HAP-1 (cell line): Measurements from ENCODE around the gene PSMC1.

ENCODE experiments used
- DNase-seq, 2 experiments: peaks; one replicate each; pipeline ENCODE4 v3.0.0-alpha.2; 2016 to 2020; ENCODE audit warnings: low spot score in 2 of 2
- H3K27me3 ChIP-seq: fragments of 250-450 bp; sonication (Bioruptor Pico); 2 replicates; pipeline ENCODE4 v1.5.1; 2020; ENCODE audit warnings: low read depth, mild to moderate bottlenecking, moderate library complexity
- H3K36me3 ChIP-seq: fragments of 250-450 bp; sonication (Bioruptor Pico); replicated peaks from 2 replicates; pipeline ENCODE4 v1.5.1; 2020; ENCODE audit warnings: mild to moderate bottlenecking
- H3K4me1 ChIP-seq: fragments of 250-450 bp; sonication (Bioruptor Pico); 2 replicates; pipeline ENCODE4 v1.5.1; 2020; ENCODE audit warnings: mild to moderate bottlenecking
- H3K4me3 ChIP-seq: fragments of 250-450 bp; sonication (Bioruptor Pico); 2 replicates; pipeline ENCODE4 v1.5.1; 2020; ENCODE audit warnings: mild to moderate bottlenecking, moderate library complexity
- H3K9me3 ChIP-seq: fragments of 250-450 bp; sonication (Bioruptor Pico); 2 replicates; pipeline ENCODE4 v1.5.1; 2020; ENCODE audit warnings: mild to moderate bottlenecking, moderate library complexity
- in situ Hi-C: fragments of 300-500 bp; cut with MboI; formaldehyde crosslinking; loops from 3 replicates; pipeline ENCODE4 v1.14.3; 2020; ENCODE audit warnings: low sequenced_read_pairs, inconsistent platforms, mixed read lengths

The PSMC1 gene

DNA sequence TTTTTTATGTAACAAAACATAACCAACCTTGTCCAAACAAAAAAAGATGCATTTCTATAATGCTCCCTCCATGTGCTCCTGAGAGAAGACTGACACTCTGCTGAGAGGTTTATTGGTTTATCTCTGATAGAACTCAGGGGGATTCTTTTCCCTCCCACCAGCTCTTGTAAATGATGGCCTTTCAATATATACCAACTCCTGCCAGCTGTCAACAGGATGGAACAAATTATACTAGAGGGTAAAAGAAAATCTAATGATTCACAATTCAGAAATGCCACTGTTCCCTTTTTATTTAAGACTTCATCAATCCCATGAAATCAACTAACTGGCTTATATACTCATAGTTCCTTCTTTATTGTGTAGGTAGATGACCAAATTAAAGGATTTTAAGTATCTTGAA lies 25.4 kb downstream of the PSMC1 start:
- in situ Hi-C loops, result no loop called here
- DNase-seq, result no peak
- Histone ChIP-seq H3K4me1 (no peaks in the 10 kb centered on the region), H3K36me3 (no peaks in the 10 kb centered on the region; the same call in none of the 2 replicates), H3K4me3 (no peak overlapping the region), H3K27me3 (no peaks in the 10 kb centered on the region), H3K9me3 (no peaks in the 10 kb centered on the region)

GRCh38 chr14:90287791-90288190 lies 31.4 kb downstream of the PSMC1 start:
- in situ Hi-C loops, result no loop called here
- Histone ChIP-seq H3K4me3 (no peak overlapping the region), H3K36me3 (peaks cover 7% of the 10 kb centered on the region), H3K4me1 (no peaks in the 10 kb centered on the region), H3K9me3 (no peaks in the 10 kb centered on the region), H3K27me3 (no peaks in the 10 kb centered on the region)
- no peak for DNase-seq

GRCh38 chr14:90288651-90289355 lies 32.5 kb downstream of the PSMC1 start:
- H3K36me3 ChIP-seq, result peaks cover 10% of the 10 kb centered on the region
- no peaks in the 10 kb centered on the region for H3K27me3 ChIP-seq
- no peak overlapping the region for H3K4me3 ChIP-seq
- no peaks in the 10 kb centered on the region for H3K9me3 ChIP-seq
- DNase-seq, result no peak
- H3K4me1 ChIP-seq, result no peaks in the 10 kb centered on the region
- in situ Hi-C loops, result no loop called here

DNA sequence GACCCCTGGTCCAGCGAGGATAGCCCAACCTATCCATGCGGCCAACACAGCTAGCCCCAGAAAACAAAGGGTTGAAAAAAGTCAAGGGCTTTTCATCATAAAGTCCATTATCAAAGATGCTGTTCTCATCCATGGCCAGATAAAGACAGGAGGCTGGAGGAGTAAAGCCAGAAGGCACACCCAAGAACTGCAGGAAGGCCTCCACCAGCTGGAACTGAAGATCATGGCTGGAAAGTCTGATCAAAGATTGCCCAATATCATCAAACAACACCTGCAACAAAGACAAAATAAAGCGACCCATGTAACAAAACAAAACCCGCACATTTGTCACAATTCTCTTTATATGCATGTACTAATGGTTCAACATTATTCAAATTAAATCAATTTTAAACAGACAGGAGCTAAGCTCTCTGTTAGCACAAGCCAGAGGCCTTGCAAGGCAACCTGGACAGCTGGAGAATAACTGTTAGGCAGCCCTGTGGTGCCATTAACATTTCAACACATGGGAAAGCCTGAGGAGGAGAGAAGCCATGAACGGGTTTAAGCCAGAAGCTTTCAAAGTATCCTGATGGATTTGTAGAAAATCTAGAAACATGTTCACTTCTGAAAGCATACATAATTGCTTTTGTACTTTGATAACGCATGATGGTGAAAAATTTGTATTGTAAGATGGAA lies 34.1 kb downstream of the PSMC1 start:
- in situ Hi-C loops, result no loop called here
- H3K9me3 ChIP-seq, result no peaks in the 10 kb centered on the region
- no peak overlapping the region for H3K4me3 ChIP-seq
- H3K36me3 ChIP-seq, result peaks cover 10% of the 10 kb centered on the region
- no peak for DNase-seq
- no peaks in the 10 kb centered on the region for H3K27me3 ChIP-seq
- no peaks in the 10 kb centered on the region for H3K4me1 ChIP-seq

DNA sequence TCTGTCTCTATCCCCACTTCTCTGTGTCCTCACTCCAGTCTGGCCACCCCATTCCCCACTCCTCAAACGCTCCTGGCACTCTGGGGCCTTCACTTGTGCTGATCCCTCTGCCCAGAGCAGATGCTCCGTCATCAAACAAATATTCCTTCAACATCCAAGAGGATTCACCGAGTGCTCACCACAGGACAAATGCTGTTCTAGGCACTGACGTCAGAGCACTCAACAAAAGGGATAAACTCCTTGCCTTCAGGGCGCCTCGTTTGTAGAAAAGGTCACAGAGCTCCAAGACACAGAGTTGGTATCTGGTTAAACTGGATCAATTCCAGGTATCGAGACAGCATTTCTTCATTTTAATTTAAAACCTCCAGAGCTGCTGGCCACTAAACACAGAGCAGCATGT lies 35.3 kb downstream of the PSMC1 start:
- H3K4me1 ChIP-seq, result no peaks in the 10 kb centered on the region
- H3K27me3 ChIP-seq, result no peaks in the 10 kb centered on the region
- H3K36me3 ChIP-seq, result peaks cover 10% of the 10 kb centered on the region
- H3K9me3 ChIP-seq, result no peaks in the 10 kb centered on the region
- H3K4me3 ChIP-seq, result no peak overlapping the region
- no peak for DNase-seq
- in situ Hi-C loops, result no loop called here

DNA sequence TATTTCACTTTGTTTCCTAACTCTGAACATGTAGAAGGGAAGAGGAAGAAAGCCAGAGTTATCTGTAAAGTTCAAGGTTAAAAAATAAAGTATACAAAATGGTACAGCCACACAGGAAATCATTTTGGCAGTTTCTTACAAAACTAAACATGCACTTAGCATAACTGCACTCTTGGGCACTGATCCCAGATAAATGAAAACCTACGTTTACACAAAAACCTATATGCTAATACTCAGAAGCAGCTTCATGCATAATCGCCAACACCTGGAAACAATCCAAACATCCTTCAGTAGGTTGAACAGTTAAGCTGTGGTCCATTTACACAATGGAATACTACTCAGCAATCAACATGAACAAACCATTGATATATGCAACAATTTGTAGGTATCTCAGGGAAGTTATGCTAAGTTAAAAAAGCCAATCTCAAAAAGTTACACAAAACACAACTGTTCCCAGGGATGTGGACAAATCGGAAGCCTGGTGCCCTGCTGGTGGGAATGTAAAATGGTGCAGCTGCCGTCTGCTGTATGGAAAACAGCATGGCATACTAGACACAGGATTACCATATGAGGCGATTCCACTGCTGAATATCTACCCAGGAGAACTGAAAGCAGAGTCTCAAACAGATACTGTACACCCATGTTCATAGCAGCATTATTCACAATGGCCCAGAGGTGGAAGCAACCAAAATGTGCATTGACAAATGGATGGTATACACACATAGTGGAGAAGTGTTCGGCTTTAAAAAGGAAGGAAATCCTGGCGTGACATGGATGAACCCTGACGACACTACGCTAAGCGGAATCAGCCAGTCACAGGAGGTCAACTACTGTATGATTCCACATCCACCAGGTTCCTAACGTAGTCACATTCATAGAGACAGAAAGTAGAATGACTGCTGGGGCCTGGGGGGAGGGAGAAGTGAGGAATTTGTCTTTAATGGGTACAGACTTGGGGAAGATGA lies 37.7 kb downstream of the PSMC1 start:
- no peak overlapping the region for H3K4me3 ChIP-seq
- DNase-seq, result no peak
- no peaks in the 10 kb centered on the region for H3K4me1 ChIP-seq
- no peaks in the 10 kb centered on the region for H3K27me3 ChIP-seq
- H3K36me3 ChIP-seq, result peaks cover 4% of the 10 kb centered on the region
- H3K9me3 ChIP-seq, result no peaks in the 10 kb centered on the region
- in situ Hi-C loops, result no loop called here

DNA sequence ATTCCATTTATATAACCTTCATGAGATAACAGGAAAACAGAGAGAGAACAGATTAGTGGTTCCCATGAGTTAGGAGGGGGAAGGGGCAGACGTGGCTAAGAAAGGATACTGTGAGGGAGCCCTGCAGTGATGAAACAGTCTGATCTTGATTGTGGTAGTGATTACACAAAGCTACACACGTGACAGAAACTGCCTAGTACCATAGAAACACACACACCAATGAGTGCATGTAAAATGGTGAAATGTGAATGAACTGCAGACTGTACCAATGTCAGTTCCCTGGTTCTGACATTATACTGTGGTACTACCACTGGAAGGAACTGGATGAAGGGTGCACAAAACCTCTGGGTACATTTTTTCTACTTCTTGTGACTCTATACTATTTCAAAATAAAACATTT lies 38.5 kb downstream of the PSMC1 start:
- H3K36me3 ChIP-seq, result peaks cover 4% of the 10 kb centered on the region
- no peaks in the 10 kb centered on the region for H3K27me3 ChIP-seq
- no peaks in the 10 kb centered on the region for H3K4me1 ChIP-seq
- in situ Hi-C loops, result no loop called here
- DNase-seq, result no peak
- H3K9me3 ChIP-seq, result no peaks in the 10 kb centered on the region
- no peak overlapping the region for H3K4me3 ChIP-seq

DNA sequence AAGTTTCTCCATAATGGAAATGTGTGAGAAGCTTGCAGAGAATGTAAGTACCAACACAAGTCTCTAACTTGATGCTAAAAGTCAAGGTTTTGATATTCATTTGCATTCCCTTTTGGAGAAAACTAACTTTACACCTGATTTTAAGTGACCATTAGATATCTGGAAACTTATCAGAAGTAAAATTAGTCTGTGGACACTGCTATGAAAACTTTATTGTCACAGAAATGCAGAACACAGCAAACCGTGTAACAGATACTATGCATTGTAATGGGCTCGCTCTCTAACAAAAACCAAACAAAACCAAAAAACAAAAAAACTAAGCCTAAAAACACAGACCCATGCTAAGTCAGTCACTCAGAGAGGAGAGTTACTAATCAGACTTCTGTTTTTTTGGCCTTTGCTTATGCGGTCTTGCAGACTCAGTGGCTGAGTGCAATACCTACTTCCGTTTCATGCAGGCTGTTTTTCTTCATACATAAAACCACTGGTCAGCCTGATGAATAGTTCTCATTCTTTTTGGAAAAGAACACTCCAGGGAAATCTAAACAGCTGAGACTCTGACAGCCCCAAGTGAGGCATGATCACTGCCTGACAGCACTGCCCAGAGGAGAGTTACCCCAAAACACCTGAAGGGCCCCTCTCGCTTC lies 39.6 kb downstream of the PSMC1 start:
- peaks cover 8% of the 10 kb centered on the region for H3K36me3 ChIP-seq
- no peak for DNase-seq
- no peaks in the 10 kb centered on the region for H3K9me3 ChIP-seq
- no peaks in the 10 kb centered on the region for H3K27me3 ChIP-seq
- in situ Hi-C loops, result no loop called here
- no peaks in the 10 kb centered on the region for H3K4me1 ChIP-seq
- no peak overlapping the region for H3K4me3 ChIP-seq

DNA sequence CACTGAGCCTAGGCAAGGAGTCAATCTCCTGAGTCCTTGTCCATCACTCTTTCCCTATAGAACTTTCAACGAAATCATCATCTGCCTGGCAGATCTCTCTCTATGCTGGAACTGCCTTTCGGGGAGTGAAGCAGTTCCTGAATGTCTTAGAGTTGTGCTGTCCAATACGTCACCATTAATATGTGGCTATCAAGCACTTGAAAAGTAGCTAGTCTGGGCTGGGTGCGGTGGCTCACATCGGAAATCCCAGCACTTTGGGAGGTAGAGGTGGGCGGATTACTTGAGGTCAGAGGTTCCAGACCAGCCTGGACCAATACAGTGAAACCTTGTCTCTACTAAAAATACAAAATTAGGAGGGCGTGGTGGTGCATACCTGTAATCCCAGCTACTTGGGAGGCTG lies 40.3 kb downstream of the PSMC1 start:
- DNase-seq, result no peak
- H3K4me3 ChIP-seq, result no peak overlapping the region
- no peaks in the 10 kb centered on the region for H3K9me3 ChIP-seq
- in situ Hi-C loops, result no loop called here
- H3K27me3 ChIP-seq, result no peaks in the 10 kb centered on the region
- peaks cover 8% of the 10 kb centered on the region for H3K36me3 ChIP-seq
- no peaks in the 10 kb centered on the region for H3K4me1 ChIP-seq

GRCh38 chr14:90297876-90298629 lies 41.7 kb downstream of the PSMC1 start:
- peaks cover 5% of the 10 kb centered on the region for H3K36me3 ChIP-seq
- no peaks in the 10 kb centered on the region for H3K27me3 ChIP-seq
- peaks cover 1% of the 10 kb centered on the region for H3K4me1 ChIP-seq
- DNase-seq, result no peak
- no peaks in the 10 kb centered on the region for H3K9me3 ChIP-seq
- in situ Hi-C loops, result no loop called here
- no peak overlapping the region for H3K4me3 ChIP-seq

DNA sequence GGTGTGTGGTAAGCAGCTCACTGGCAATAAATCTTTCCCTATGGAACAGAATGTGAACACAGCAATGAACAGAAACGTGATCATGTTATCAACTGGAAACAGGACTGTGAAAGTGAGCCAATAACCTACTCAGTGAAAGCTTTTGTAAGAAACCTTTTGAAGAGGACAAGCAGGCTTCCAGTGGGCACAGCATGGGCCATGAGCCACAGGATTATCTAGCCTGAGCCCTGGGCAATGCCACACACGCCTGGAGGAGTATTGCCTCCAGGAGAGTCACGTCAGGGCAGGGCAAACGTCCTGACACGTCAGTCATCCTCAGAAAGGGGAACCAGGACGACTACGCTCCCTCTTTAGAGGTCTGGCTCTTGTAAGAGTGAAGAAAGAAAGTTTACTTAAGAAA lies 43.1 kb downstream of the PSMC1 start:
- peaks cover 6% of the 10 kb centered on the region for H3K4me1 ChIP-seq
- no peak for DNase-seq
- H3K27me3 ChIP-seq, result no peaks in the 10 kb centered on the region
- no peaks in the 10 kb centered on the region for H3K9me3 ChIP-seq
- no peak overlapping the region for H3K4me3 ChIP-seq
- in situ Hi-C loops, result no loop called here
- peaks cover 16% of the 10 kb centered on the region for H3K36me3 ChIP-seq

DNA sequence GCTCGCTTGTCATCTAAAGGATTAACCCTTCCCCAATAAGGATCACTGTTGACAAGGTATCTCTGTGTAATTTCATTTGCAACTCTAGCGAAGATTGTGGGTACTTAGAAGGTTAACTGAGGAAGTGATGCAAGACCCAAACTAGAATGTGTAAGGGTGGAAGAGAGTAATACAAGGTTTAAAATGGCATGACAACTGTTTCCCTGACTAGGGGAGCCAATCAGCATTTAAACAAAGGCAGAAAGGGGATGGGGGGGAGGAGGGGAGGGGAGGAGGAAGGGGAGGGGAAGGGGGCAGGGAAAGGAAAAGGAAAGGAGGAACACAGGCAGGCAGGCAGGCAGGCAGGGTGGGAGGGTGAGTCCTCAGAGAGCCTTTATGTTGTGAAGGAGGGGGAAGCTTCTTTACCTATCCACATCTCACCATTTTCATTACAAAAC lies 44.3 kb downstream of the PSMC1 start:
- H3K4me3 ChIP-seq, result no peak overlapping the region
- H3K36me3 ChIP-seq, result peaks cover 18% of the 10 kb centered on the region
- no peaks in the 10 kb centered on the region for H3K9me3 ChIP-seq
- peaks cover 6% of the 10 kb centered on the region for H3K4me1 ChIP-seq
- in situ Hi-C loops, result no loop called here
- DNase-seq, result no peak
- no peaks in the 10 kb centered on the region for H3K27me3 ChIP-seq

GRCh38 chr14:90301122-90301521 lies 44.8 kb downstream of the PSMC1 start:
- in situ Hi-C loops, result no loop called here
- DNase-seq, result no peak
- Histone ChIP-seq H3K36me3 (peaks cover 18% of the 10 kb centered on the region), H3K9me3 (no peaks in the 10 kb centered on the region), H3K27me3 (no peaks in the 10 kb centered on the region), H3K4me3 (no peak overlapping the region), H3K4me1 (peaks cover 6% of the 10 kb centered on the region)
